Urinary bladder (tissue), 4 donors: ENCODE results near the gene FBXL16. TPM values are rescaled to one million over a fixed set of nuclear protein-coding genes. Genes with fewer than 3 reads are reported as not detected.
"Not testable (repeated sequence)": the region's sequence is repeated elsewhere in the genome, so short reads cannot be mapped to it uniquely, and the experiment has no call there.

Experiments
- DNase-seq: peaks from one replicate; pipeline ENCODE4 v3.0.0-alpha.2; 2015; ENCODE audit errors: extremely low spot score
- H3K27ac ChIP-seq: one replicate; pipeline ENCODE4 v1.5.1; 2013; ENCODE audit warnings: low read depth, mild to moderate bottlenecking, moderate library complexity
- H3K36me3 ChIP-seq: one replicate; pipeline ENCODE4 v1.6.1; 2013; ENCODE audit warnings: mild to moderate bottlenecking, moderate library complexity; ENCODE audit not compliant: insufficient read depth
- H3K4me1 ChIP-seq: one replicate; pipeline ENCODE4 v1.6.1; 2013; ENCODE audit warnings: mild to moderate bottlenecking, moderate library complexity; ENCODE audit not compliant: insufficient read depth
- H3K4me3 ChIP-seq: one replicate; pipeline ENCODE4 v1.5.1; 2013; ENCODE audit warnings: low read depth, low read length
- WGBS: extraction: QIAGEN DNeasy Blood & Tissue Kit; methylation state at CpG from one replicate; pipeline ENCODE4 v1.1.7; 2013; 5-methylcytosine and 5-hydroxymethylcytosine counted together
- polyA plus RNA-seq: library from polyadenylated mRNA; stranded (reverse); fragments of 200-250 nt; gene quantifications from one replicate; pipeline ENCODE4 v1.2.3, GENCODE V29; 2013
- total RNA-seq: library from RNA; depleted of rRNA; stranded (reverse); fragments of >200 nt; gene quantifications from one replicate; pipeline ENCODE4 v1.2.3, GENCODE V29; 2014
- donor health status: healthy with polysubstance abuse.
- donor health status: healthy.

The FBXL16 gene
- total and polyA plus RNA-seq, 2 donors, result 0.26 to 0.68 TPM

GRCh38 chr16:691242-691641 is 14.4 kb downstream of the FBXL16 start:
- 84% methylated on average over 16 of the region's 16 CpGs for WGBS
- not testable (repeated sequence) for H3K27ac ChIP-seq, DNase-seq, H3K36me3 ChIP-seq, H3K4me3 ChIP-seq, H3K4me1 ChIP-seq

DNA sequence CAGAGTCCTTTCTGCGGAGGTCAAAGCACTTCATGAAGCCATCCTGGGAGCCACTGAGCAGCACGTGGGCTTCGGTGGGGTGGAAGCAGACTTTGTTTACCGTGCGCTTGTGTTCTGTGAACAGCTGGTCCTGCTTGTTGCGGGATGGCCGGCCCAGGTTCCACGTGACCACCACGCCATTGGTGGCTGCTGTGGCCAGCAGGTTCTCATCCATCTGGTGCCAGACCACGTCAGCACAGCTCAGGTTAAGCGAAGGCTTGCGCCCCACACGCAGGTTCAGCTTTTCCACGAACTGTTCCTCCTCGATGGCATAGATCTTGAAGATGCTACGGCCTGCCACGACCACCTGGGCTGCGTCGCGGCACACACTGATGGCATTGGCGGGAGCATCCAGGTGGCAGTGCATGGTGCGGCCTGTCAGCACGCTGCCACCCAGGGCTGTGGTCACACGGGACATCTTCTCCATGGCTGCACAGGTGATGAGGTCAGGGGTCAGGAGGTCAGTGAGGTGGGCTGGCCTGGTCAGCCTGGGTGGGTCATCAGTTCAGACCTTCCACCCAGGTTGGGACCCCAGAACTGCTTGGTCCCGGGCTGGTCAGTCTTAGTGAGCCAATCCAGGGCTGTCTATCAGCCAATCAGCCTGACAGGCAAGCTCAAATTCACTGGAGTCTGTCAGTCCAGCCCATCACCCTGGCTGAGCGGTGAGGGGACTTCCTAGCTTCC is 16.3 kb downstream of the FBXL16 start:
- DNase-seq, result no peak
- Histone ChIP-seq H3K27ac (no peak overlapping the region), H3K4me1 (no peaks in the 10 kb centered on the region), H3K36me3 (peaks cover 2% of the 10 kb centered on the region), H3K4me3 (peak overlapping the region; percentile 54)
- 83% methylated on average over 26 of the region's 26 CpGs for WGBS

DNA sequence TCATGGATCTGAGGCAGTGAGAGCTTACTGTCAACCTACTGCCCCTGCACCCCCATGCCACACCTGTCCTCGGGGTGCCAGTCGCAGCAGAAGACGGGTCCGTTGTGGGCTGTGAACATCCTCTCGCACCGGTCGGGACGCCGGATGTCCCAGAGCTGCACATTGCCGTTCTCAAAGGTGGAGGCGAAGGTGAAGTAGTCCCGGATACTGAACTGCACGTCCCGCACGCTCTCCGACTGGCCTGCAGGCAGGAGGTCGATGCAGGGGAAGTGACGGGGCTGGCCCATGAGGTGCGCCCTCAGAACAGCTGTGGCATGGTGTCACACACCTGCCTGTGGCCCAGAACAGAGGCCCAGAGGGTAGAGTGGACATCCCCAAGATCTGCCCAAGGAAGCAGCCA is 18.1 kb downstream of the FBXL16 start:
- no peak for DNase-seq
- Histone ChIP-seq H3K4me1 (peaks cover 2% of the 10 kb centered on the region), H3K4me3 (no peak overlapping the region), H3K36me3 (peaks cover 4% of the 10 kb centered on the region), H3K27ac (no peak overlapping the region)
- 92% methylated on average over 19 of the region's 19 CpGs for WGBS

DNA sequence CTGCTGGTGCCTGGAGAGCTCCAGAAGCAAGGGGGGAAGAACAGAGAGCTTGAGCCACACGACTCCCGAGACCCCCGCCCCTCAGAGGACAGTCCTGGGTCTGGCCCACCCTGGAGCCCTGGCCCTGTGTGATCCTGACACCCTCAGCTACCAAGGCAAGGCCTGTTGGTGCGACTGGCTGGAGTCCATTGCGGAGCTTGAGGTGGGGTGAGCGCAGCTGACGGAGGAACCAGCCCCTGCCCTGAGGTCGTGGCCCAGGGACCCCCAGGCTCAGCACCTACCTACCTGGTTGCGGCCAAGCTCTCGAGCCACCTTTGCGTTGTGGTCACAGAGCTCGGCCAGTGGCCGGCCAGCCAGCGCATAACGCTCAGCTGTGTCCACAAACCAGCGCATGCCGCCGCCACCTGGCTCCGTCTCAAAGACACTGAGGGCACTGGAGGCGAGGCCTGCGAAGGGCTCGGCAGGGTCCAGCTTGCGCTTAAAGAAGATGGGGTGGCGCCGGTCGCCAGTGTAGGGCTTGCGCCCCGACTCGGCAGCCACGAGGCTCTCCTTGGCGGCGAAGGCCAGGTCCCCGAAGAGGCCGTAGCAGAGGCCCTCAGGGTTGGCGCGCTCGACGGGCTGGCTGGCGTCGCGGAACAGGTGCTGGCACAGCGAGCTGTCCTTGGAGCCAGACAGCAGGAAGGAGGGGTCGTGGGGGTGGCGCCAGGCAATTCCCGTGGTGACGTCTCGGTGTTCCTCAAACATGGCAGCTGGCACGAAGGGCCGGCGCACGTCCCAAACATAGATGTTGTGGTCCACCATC is 18.9 kb downstream of the FBXL16 start:
- no peak for DNase-seq
- peaks cover 2% of the 10 kb centered on the region for H3K4me1 ChIP-seq
- no peak overlapping the region for H3K27ac ChIP-seq
- WGBS, result 94% methylated on average over 51 of the region's 51 CpGs
- peaks cover 4% of the 10 kb centered on the region for H3K36me3 ChIP-seq
- H3K4me3 ChIP-seq, result no peak overlapping the region

- DNase-seq, result no peak
- H3K36me3 ChIP-seq, result peaks cover 4% of the 10 kb centered on the region
- no peak overlapping the region for H3K4me3 ChIP-seq
- H3K4me1 ChIP-seq, result peaks cover 2% of the 10 kb centered on the region
- H3K27ac ChIP-seq, result no peak overlapping the region
- 69% methylated on average over 10 of the region's 10 CpGs for WGBS
These were observed 19.6 kb downstream of the FBXL16 start for GRCh38 chr16:685967-686366.

DNA sequence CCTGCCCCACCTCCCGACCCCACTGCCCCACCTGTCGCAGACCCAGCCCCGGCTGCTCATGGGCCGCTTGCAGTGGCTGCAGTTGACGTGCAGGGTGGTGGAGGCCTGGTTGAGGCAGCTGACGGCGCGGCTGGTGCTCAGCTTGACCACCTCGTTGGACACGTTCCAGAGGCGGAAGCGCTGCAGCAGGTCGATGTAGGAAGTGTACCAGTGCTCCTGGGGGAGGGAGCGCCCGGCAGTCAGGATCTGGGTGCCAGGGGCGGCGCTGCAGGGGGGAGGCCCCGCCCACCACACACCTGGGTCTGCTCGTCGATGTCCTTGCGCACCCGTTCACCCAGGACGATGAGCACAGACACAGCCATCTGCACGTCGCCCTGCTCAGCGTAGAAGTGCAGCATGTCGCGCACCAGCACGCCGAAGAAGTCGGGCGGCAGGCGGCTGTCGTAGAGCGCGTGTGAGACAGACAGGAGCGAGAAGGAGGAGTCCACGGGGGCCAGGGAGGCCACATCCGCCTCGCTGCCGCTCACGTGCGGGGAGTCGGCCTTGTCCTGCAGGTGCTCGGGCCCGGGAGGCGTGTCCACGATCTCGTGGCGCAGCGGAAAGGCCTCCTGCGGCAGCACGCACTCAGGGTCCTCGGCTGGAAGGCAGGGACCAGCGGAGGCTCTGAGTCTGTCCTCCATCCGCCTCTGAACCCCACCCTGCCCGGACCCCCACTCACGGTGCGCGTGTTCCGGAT is 20.5 kb downstream of the FBXL16 start:
- WGBS, result 94% methylated on average over 61 of the region's 61 CpGs
- peaks cover 2% of the 10 kb centered on the region for H3K4me1 ChIP-seq
- peaks cover 4% of the 10 kb centered on the region for H3K36me3 ChIP-seq
- peak overlapping the region; percentile 71 for H3K4me3 ChIP-seq
- no peak overlapping the region for H3K27ac ChIP-seq
- DNase-seq, result no peak

- WGBS, result 2% methylated on average over 91 of the region's 91 CpGs
- peak; percentile 87 for DNase-seq
- Histone ChIP-seq H3K4me1 (peaks cover 2% of the 10 kb centered on the region), H3K27ac (no peak within 1 kb of the TSS), H3K36me3 (peaks cover 4% of the 10 kb centered on the region), H3K4me3 (peak within 1 kb of the TSS; percentile 71)
These were observed 21.4 kb downstream of the FBXL16 start, which contains the start of gene JMJD8 for GRCh38 chr16:684071-684794. Gene JMJD8 (minus strand): TSS chr16:684334. CDS start chr16:684319, 15 bp downstream.

DNA sequence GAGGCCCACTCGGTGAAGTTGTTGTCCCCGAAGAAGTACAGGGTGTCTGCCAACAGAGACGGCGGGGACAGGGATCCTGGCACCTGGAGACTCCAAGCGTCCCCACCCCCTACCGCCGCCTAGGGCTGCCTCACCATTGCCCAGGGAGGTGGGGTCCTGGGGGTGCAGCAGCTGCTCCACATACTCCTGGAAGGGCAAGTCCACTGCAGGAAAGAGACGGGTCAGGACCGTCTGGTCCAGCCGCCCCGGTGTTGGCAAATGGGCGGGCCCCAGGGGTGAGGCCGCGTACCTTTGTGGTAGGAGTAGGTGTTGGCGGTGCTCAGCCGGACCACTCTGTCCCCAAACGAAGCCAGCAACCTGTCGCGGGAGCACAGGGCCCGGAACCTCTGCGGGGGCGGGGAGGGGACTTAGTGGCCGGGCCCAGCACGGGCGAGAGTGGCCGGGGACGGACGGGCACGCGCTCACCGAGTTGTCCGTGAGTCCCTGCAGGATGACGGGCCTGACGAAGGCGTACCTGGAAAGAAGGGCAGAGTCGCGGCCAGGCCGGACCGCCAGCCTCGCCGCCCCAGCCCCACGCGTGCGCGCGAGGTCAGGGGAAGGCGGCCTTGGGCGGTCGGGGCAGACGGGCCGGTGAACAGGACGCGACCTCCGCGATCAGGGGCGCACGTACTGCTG is 22.1 kb downstream of the FBXL16 start:
- Histone ChIP-seq H3K4me1 (peaks cover 2% of the 10 kb centered on the region), H3K27ac (no peak overlapping the region), H3K4me3 (peak overlapping the region; percentile 71), H3K36me3 (peaks cover 4% of the 10 kb centered on the region)
- 13% methylated on average over 57 of the region's 57 CpGs for WGBS
- DNase-seq, result no peak

DNA sequence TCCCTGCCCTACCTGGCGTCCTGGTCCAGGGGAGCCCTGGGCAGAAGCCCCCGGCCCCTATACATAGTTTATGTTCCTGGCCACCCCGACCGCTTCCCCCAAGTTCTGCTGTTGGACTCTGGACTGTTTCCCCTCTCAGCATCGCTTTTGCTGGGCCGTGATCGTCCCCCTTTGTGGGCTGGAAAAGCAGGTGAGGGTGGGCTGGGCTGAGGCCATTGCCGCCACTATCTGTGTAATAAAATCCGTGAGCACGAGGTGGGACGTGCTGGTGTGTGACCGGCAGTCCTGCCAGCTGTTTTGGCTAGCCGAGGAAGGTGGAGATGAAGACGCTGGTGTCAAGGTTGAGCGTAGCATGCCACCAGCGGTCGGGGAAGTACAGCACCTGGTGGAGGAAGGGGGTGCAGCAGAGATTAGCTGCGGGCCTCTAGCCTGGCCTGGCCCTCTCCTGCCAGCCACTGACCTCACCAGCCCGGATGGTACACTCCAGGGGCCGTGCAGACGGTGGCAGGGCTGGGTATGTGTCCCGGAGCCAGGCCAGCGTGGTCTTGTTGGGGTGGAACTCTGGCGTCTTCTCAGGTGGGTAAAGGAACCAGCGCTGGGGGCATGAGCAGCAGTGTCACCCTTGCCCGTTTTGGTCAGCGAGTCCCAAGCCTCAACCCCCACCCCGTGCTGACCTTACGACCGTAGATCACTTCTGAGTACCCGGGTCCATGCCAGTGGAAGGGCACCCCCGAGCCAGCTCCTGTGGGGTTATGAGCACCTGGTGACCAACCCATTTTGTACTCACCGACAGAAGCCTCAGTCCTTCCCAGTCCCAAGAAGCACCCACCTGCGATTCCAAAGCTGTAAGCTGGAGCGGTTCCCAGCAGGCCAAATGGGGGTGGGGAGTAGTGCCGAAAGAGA is 22.9 kb downstream of the FBXL16 start:
- no peak overlapping the region for H3K4me3 ChIP-seq
- H3K36me3 ChIP-seq, result peaks cover 4% of the 10 kb centered on the region
- DNase-seq, result no peak
- 83% methylated on average over 36 of the region's 36 CpGs for WGBS
- peaks cover 2% of the 10 kb centered on the region for H3K4me1 ChIP-seq
- no peak overlapping the region for H3K27ac ChIP-seq

DNA sequence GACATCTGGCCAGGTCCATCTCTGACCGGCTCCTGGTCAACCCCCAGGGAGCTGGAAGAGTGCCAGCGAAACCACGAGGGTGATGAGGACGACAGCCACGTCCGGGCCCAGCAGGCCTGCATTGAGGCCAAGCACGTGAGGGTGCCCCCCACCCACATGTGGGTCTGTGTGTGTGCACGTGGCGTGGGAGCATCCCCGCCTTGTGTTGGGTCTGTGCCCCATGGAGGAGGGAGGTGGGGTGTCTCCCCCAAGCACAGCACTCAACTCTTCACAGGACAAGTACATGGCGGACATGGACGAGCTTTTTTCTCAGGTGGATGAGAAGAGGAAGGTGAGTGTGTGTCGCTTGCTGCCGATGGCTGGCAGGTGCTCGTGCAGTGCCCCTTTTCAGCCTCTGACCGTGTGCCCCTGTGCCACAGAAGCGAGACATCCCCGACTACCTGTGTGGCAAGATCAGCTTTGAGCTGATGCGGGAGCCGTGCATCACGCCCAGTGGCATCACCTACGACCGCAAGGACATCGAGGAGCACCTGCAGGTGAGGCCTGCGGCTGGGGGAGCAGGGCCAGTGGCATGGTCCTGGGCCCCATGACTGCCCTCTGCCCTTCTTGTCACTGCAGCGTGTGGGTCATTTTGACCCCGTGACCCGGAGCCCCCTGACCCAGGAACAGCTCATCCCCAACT is 23.7 kb downstream of the FBXL16 start:
- 79% methylated on average over 28 of the region's 28 CpGs for WGBS
- H3K27ac ChIP-seq, result no peak overlapping the region
- H3K4me1 ChIP-seq, result peaks cover 2% of the 10 kb centered on the region
- peaks cover 3% of the 10 kb centered on the region for H3K36me3 ChIP-seq
- H3K4me3 ChIP-seq, result no peak overlapping the region
- no peak for DNase-seq

DNA sequence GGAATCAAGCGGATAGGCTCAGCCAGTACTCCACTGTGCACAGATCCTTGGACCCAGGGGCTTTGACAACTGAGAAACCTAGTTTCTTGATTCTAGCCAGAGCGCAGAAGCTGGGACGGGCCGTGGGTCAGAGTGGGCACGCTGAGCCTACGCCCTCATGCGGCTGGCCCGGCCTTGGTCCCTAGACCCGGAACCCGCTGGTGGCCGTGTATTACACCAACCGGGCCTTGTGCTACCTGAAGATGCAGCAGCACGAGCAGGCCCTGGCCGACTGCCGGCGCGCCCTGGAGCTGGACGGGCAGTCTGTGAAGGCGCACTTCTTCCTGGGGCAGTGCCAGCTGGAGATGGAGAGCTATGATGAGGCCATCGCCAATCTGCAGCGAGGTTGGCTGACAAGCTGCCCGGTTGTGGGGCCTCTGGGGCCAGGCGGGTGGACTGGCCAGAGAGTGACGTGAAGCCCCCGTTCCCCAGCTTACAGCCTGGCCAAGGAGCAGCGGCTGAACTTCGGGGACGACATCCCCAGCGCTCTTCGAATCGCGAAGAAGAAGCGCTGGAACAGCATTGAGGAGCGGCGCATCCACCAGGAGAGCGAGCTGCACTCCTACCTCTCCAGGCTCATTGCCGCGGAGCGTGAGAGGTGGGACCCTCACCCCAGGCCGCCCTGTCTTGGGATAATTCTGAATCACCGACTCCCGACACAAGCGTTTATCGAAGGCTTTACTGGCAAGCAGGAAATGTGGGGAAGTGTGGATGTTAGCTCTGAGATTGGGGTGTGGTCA is 24.4 kb downstream of the FBXL16 start:
- peaks cover 2% of the 10 kb centered on the region for H3K4me1 ChIP-seq
- 44% methylated on average over 44 of the region's 44 CpGs for whole genome bisulfite sequencing
- DNase-seq, result no peak
- peak overlapping the region; percentile 82 for H3K4me3 ChIP-seq
- H3K36me3 ChIP-seq, result peaks cover 2% of the 10 kb centered on the region
- H3K27ac ChIP-seq, result no peak overlapping the region
